DOHH2 (cell line): ENCODE results near the gene KLHL33.

Source experiments
- CTCF ChIP-seq: fragments of 200-600 bp; sonication (generic); IDR thresholded peaks from one replicate; pipeline ENCODE4 v1.5.1; 2014; ENCODE audit warnings: antibody characterized with exemption, mild to moderate bottlenecking, low read depth, low read length; ENCODE audit not compliant: poor library complexity, severe bottlenecking
- EZH2phosphoT487 ChIP-seq: fragments of 200-600 bp; sonication (generic); IDR thresholded peaks from 2 replicates; pipeline ENCODE4 v1.6.1; 2017; ENCODE audit warnings: borderline replicate concordance, mild to moderate bottlenecking, antibody characterized with exemption, low read length, moderate library complexity, mixed read lengths

GRCh38 chr14:20421267-20421666 lies 14.7 kb downstream of the KLHL33 start:
- no peak for TF ChIP-seq EZH2phosphoT487
- no peak for TF ChIP-seq CTCF
